LHCN-M2 (cell line): ENCODE data around the gene ATXN7L3. TPM values are rescaled to one million over a fixed set of nuclear protein-coding genes. Genes with fewer than 3 reads are reported as not detected.
"Not testable (repeated sequence)": the region's sequence is repeated elsewhere in the genome, so short reads cannot be mapped to it uniquely, and the experiment has no call there.

Experiments used
- DNase-seq: peaks from one replicate; pipeline ENCODE4 v3.0.0-alpha.2; 2012; ENCODE audit warnings: low read depth
- total RNA-seq: library from RNA; depleted of rRNA; stranded (reverse); fragments of >200 nt; gene quantifications from 2 replicates; pipeline ENCODE4 v1.2.3, GENCODE V29; 2014

The ATXN7L3 gene
- total RNA-seq, 1 experiment from 2014 or later: 47.0 TPM

- DNase-seq: no peak
These were observed 23.4 kb downstream of the ATXN7L3 start for GRCh38 chr17:44176257-44176656.

GRCh38 chr17:44174427-44174826 is 25.3 kb downstream of the ATXN7L3 start:
- DNase-seq: no peak

- DNase-seq: no peak
These were observed 27.7 kb downstream of the ATXN7L3 start for GRCh38 chr17:44171931-44172455.

- DNase-seq: peak; percentile 55
These were observed 29.0 kb downstream of the ATXN7L3 start, which contains the start of gene ASB16 for GRCh38 chr17:44170499-44171201. ASB16 (plus strand) TSS chr17:44170704; CDS start chr17:44170790, 86 bp downstream.

GRCh38 chr17:44170135-44170498 is 29.6 kb downstream of the ATXN7L3 start:
- DNase-seq: no peak

- DNase-seq: no peak
These were observed 32.4 kb downstream of the ATXN7L3 start for GRCh38 chr17:44167181-44167861.

- no peak for DNase-seq
These were observed 35.2 kb downstream of the ATXN7L3 start for GRCh38 chr17:44164476-44164875.

GRCh38 chr17:44159519-44160210 is 40.0 kb downstream of the ATXN7L3 start:
- no peak for DNase-seq

GRCh38 chr17:44155488-44155887 is 44.2 kb downstream of the ATXN7L3 start:
- no peak for DNase-seq

GRCh38 chr17:44152875-44153274 is 46.8 kb downstream of the ATXN7L3 start:
- no peak for DNase-seq

GRCh38 chr17:44149750-44150329 is 49.8 kb downstream of the ATXN7L3 start:
- DNase-seq: no peak

- not testable (repeated sequence) for DNase-seq
These were observed 50.6 kb downstream of the ATXN7L3 start for GRCh38 chr17:44149066-44149465.

- DNase-seq: no peak
These were observed 51.9 kb downstream of the ATXN7L3 start for GRCh38 chr17:44147812-44148211.

GRCh38 chr17:44146375-44147346 is 53.0 kb downstream of the ATXN7L3 start:
- peak; percentile 29 for DNase-seq

- DNase-seq: no peak
These were observed 54.5 kb downstream of the ATXN7L3 start for GRCh38 chr17:44144966-44145739.

- DNase-seq: not testable (repeated sequence)
These were observed 55.8 kb downstream of the ATXN7L3 start for GRCh38 chr17:44143921-44144320.
